Activated T-cell treated with anti-CD3 and anti-CD28 coated beads for 24 hours (primary cell): ENCODE results near the gene LTBP2.

Experiments used
- DNase-seq: peaks from one replicate; pipeline ENCODE4 v3.0.0-alpha.2; 2020; ENCODE audit warnings: low read depth

Gene LTBP2

DNA sequence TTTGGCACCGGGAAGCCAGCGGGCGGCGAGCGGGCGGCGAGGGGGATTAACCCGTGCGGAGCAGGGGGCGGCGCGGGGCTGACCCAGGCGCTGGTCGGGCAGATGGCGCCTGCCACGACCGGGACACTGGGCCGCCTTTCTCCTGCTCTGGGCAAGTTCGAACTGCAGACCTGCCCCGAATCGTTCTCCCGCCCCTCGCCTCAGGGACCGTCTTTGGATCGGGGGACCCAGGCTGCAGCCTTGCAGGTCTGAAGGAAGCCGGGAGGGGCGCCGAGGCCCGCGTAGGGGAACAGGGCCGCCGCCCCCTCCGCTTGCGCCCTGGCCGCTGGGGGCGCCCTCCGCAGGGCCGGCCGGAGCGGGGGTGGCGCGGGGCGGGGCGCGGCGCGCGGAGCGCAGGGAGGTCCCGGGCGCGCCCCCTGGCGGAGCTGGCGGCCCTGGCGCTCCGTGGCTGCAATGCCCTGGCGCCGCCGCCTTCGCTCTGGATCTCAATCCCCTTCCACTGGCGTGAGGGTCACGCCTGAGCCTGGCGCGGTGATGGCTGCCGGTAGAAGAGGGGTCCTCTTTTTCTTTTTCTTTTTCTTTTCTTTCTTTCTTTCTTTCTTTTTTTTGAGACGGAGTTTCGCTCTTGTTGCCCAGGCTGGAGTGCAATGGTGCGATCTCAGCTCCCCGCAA lies 449 bp upstream of the LTBP2 start:
- peak; percentile 70 for DNase-seq

DNA sequence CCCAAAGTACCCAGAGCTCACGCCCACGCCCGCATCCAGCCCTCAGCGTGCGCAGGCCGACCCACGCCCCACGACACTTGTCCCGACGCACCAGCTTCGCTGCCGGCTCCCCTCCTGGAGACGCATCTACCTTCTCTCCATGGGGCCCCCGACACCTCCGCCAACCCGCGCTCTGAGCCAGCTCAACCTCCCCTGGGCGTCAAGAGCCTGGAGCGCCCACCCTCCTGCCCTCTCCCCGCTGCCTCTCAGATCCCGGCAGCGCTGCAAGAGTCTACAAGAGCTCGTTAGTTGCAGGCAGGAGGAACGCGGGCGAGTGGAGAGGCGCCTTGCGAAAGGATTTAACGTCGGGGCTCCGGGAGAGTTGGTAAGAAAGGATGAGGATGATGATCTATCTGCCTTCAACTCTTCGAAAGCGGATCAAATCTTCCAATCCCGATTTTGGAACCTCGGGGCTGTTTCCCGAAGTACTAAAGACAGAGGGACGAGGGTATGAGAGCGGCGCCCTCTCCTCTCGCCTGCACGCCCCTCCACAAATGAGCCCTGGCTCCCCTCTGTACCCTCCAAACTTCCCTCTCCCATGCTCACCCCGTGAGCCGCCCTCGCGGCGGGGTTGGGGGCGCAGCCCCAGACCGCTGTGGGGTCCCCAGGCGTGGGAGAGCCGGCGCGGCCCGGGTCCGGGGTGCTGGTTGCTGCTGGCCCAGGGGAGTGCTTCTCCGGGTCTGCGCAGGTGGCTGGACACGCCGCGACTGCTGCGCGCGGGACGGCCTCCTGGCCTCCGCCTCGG lies 979 bp downstream of the LTBP2 start:
- no peak for DNase-seq

DNA sequence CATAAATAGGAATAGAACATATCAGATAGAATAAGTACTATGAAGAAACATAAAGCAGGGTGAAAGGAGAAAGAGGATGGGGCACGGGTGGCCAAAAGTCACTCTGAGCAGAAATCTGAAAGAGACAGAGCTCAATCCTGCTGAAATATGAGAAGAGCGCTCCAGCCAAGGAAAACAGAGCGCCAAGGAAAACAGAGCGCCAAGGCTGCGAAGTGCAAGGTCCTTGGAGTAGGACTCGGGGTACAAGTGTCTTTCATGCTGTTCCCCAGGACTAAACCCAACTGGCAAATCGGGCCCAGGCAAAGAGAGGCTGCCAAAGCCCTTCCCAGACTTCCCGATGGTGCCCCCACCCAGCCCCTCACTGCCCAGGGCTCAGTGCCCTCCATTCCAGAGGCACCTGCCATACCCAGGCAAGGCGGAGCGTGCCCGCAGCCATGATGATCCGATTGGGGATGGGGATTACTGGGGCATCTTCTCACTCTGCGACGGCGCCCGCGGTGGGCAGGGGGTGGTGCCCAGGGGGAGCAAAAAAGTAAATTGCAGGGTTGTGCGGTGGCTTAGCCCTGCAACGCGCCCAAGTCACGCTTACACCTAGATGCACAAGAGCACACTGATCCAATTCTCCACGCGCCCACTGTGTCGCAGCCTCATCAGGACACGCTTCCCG lies 1.7 kb downstream of the LTBP2 start:
- DNase-seq = no peak

DNA sequence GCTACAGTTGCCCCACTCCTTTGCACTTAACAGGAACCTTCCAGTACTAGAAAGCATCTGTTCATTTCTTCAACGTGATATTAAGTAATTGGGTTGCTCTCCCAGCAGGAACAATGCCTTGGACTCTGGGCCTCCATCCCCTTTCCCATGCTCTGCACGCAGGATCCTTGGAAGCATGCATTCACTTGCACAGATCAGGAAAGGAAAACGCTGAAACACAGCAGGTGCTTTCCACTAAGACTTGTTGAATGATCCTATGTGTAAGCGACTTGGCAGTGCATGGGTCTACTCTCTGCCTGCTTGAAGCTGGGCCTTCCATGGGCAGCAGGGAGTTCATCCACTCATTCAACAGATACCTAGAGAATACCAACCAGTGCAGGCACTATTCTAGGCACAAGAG lies 2.3 kb downstream of the LTBP2 start:
- DNase-seq = no peak

DNA sequence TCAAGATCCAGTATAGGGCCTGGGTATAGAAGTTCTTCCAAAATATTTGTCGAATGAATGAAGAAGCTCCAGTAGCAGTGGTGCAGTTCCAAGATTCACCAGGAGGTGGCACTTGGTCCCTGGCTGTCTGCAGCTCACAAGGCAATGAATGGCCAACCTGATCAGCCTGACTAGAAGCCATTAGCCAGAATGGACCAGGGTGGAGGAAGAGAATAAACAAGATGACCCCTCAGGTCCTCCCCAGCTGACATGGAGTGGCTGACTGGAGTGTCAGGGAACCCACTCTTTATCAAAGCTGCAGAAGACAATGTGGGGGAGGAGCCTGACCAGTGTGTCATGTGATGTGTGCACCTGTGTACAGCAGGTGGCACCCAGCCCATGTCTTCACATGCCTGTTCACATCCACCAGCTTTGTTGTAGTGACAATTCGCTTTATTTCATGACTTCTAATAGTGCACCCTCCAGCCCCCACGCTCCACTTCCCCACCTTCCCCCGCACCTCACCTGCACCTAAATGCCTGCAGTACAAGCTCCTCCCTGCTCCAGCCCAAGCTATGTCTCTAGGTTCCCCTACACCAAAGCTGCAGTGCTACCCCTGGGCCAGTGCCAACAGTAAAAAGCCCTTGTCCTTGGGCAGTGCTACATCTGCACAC lies 3.0 kb downstream of the LTBP2 start:
- DNase-seq = peak; percentile 79

DNA sequence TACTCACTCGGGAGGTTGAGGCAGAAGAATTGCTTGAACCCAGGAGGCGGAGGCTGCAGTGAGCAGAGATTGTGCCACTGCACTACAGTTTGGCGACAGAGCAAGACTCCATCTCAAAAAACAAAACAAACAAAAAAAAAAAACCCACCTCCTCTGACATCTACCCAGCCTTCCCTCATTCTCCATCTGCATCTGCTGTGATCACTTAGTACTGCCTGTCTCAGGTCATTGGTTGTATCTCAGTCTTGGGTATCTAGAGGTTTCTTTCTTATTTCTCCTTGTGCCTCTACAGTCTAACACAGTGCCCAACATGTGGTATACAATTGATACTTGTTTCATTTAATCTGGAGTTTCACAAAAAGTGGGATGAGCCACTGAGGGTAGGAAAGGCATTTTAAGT lies 5.3 kb downstream of the LTBP2 start:
- no peak for DNase-seq

DNA sequence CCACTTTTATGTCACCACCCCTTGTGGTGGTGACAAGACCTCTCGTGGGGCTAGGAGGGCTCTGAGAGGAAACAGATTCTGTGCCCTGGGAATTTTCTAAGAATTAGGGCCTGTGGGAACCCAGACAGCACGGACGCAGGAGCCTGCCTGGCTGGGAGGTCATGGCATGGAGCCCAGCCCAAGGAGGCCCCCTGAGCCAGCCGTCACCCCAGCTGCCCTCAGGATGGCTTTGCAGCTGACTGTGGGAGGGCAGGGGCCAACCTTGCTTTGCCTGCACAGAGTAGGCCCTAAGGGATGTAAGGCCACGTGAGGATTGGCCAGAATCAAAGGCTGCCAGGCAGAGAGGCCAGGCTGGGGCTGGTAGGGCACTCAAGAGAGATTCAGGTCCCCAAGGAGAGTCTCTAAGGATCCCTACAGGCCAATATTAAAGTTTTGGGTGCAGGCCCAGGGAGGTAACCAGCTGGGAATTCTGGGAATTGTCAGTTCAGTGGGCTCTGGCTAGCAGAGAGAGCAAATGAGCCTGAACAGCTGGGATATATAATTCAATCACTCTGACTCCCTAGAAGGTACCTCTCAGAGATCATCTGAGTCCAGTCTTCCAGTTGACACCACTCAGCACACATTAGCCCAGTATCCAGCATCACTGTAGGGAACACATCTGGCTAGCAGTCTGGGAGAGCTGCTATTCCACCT lies 6.4 kb downstream of the LTBP2 start:
- no peak for DNase-seq

DNA sequence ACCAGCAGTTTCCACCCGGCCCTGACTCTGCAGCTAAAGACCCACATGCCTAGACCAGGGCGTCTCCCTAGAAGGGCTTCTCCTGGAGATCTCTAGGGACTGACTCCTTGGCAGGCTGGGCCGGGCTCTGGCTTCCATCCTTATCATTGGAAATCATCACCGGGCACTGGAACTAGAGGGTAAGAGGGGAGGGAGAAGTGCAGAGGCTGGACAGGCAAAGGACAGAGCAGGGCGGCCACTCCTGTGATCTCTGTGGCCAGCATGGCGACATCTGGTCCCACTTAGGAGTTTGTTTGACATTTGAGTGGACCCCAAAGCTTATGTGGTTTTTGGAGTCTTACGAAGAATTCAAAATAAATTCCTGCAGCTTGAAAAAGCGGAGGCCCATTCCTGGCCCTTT lies 7.1 kb downstream of the LTBP2 start:
- no peak for DNase-seq

DNA sequence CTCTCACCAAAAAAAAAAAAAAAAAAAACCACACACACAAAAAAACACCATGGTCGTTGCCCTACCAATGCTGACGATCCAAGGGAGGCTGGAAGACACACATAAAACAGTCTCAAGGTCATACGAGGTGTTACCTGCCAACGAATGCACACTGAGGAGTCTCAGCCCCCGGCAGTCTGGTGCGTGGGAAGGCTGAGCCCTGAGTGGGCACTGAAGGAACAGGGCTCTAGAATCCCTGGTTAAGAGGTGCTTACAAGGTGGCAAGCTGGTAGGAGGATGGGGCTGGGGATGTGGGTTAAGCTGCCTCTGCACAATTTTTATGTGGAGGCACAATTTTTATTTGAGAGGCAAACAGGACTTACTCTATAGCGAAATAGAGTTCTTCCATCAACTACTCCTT lies 7.9 kb downstream of the LTBP2 start:
- DNase-seq = no peak

DNA sequence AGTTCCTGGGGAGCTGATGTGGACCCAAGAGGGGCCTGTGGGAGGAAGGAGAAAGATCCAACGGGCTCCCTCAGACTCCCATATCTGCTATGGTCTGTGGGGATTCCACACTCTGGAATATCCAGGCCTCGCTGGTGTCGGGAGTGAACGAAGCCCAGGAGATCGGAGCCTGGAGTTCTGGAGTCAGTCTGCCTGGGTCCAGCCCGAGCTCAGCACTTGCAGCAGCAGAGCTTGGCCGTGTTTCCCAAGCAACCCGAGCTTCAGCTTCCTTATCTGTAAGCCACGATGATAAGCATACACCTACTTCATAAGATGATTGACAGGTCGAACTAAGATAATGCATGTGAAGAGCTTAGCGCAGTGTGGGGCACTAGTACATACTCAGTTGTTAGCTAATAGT lies 10.1 kb downstream of the LTBP2 start:
- no peak for DNase-seq

DNA sequence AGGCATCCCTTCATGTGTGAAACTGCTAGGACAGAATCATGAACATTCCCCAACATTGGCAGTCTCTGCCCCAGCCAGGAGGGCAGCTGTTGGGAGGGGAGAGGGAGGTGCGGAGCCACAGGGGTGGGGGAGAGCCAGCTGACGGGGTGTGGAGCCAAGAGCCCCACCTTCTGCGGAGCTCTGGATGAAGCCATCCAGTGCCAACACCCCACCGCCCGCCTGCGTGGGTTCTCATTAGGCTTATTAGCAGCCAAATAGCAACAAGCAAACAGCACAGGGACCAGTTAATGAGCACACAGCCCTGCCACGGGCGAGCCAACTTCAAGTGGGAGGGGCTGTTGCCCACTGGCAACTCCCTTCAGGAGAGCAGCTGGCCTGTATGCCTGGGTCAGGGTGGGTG lies 12.1 kb downstream of the LTBP2 start:
- DNase-seq = no peak

DNA sequence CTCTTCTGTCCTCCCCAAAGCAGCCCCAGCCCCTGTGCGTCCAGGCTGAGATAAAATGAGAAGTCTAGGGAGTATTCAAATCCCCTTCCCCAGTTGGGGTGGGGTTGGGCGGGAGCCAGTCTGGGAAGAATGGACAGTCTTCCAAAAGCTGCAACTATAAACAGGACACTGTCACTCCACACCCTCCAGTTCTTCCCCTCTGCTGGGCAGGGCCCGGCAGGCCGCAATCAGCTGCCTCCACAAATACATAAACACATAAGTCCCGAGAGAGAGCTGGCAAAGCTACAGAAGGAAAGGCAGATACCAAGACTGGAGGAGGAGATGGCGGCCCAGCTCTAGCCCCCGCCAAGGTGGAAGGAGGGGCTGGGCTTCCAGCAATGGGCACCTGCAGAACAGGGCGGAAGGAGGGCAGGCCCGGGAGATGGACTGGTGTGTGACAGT lies 12.7 kb downstream of the LTBP2 start:
- no peak for DNase-seq

DNA sequence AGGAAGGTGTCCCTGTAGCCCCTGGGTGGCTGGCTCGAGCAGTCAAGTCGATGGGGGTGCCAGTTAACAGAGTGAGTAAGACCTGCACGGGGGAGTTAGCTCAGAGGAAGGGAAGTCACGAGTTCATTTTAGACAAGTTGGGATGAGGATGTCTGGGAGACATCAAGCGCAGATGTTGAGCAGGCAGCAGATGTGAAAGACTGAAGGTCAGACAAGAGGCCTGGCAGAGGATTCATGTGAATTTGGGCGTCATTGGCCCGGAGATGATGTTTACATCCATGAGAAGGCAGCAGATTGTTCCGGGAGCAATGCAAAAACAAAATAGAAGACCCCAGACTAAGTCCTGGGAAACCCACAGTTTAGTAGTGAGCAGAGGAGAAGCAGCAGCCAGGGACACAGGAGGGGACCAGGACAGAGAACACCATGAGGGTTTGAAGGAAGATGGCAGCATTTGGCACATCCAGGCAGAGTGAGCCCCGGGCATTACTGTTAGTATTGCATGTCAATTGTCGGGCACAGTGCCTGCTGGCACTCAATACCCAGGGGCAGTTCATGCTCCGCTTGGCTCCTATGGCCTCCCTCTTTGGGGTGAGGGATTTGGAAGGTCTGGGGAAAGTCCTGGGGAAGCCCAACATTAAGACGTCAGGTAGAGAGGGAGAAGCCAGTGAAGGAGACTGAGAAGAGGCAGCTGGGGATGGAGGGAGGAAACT lies 15.1 kb downstream of the LTBP2 start:
- DNase-seq = no peak

DNA sequence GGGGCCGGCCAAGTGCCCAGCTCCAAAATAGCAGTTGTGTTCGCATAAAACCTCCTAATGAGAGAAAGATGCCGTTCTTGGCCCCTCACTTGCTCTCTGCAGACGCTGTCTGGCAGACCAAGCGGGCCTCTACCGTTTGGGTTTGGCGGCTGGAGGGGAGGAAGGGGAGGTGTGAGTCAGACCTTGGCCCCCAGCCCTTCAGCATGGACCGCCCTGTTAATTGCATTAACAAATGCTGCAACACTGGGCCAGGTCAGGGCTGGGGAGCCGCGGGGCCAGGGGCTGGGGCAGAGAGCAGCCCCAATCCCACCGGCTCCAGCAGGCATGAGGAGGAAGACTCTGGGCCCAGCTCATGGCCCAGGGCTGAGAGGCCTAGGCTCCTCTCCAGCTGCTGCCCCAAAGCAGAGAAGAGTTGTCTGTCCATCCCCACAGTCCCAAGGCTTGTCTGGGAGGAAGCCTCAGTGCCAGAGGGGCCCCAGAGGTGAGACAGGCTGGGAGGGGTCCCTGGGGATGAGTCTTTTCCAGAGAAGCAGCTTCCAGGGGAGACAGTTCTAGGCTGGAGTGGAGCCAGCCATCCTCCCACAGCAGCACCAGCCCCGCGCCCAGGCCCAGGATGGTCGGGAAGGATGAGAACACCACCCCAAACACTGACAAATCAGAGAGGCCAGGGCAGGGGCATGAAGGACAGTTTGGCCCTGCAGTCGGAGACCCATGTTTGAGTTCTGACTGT lies 16.9 kb downstream of the LTBP2 start:
- no peak for DNase-seq

DNA sequence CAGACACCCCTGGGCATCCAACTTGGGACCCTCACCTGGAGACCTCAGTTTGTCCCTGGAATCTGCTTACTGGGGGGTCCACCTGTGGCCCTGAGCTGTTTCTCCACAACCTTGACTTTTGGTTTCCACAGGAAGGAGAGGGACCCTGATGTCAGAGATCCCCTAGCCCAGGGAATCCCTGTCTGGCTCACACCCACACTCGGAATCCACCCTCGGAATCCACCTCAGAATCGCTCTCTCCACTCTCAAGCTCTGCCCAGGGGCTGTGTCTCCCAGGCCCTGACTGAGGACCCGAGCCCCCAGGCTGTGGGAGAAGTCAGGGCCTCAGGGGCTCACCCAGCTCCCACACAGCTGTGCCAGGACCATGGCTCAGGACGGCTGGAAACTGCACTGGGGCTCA lies 17.4 kb downstream of the LTBP2 start:
- DNase-seq = no peak

DNA sequence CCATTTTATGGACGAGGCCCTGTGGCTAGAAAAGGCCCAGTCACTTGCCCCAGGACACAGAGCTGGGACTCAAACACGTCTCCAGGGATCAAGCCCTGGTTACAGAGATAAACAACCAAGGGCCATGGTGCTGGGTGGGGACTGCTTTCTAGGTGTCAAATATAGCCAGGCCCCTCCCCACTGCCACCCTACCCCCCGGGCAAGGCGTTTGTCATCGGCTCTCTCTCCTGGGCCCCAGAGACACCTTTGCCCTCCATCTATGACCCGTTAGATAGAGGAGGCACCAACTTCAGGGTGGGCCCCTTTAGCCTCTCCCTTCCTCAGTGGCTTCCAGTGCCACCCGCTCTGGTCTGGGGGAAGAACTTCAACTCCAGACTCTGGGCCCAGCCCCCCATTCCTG lies 18.0 kb downstream of the LTBP2 start:
- no peak for DNase-seq

DNA sequence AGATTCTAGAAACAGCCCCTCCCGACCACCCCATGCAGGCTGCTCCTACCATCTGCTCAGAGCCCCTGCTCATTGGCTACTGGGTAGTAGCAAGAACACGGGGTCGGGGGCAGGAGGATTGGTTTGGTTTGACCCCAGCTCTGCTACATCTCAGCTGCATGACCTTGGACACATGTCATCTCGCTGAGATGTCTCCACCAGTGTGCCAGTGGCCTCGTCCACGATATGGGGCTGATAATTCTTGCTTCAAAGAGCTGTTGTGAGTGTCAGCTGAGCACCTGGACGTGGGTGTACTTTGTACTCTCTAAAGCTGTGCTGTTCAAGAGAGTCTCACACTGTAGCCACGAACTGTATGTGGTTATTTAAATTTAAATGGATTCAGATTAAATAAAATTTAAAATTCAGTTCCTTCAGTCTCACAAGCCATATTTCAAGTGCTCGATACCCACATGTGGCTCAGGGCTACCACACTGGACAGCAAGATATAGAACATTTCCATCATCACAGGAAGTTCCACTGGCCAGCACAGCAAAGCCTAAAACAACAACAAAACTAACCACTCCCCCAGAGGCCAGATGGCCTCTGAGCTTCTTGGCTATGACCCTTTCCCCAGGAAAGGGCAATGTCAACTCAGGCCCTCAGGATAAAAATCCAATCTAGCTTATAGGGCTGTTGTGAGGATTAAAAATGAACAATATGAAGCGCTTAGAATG lies 18.6 kb downstream of the LTBP2 start:
- no peak for DNase-seq

DNA sequence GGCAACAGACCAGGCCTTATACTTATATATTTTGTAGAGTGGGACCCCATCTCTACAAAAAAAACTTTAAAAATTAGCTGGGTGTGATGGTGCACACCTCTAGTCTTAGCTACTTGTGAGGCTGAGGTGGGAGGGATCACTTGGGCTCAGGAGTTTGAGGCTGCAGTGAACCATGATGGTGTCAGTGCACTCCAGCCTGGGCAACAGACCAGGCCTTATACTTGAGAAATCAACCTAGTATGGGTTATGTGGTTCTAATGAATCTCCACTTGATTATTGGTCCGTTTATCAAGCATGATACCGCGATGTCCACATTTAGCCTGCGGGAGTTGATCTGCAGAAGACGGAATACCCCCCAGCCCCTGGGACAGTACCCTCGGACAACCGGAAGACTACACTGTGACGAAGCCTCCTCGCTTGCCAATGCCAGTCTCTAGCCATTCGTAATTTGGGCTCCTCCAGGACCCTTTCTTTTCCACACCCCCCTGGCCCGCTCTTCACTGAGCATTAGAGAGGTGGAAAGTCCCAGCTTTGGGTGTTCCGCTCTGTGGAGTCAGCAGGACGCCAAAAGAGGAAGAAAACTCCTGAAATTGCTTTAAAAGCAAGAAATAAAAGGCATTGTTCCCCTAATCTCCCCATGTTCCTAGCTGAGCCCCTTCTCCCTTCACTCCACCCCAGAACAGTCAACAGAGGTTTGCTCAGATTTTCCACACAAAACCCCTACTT lies 19.4 kb downstream of the LTBP2 start:
- DNase-seq = no peak

DNA sequence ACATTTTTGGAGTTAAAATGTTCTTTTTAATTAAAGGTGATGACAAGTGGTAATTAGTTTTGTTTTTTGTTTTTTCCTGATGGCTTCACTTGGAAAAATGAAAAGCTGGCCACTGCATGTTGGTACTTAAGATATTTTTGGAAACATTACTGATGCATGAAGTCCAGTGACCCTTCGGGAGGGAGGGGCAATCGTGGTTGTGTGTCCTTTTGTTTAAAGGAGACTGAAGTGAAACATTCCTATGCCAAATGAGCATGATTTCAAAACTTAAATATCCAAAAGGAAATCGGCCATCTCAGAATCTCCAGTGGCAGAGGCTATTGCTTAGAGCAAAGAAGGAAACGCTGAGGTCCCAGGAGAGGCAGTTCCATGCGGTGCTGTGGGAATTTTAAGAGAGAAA lies 20.1 kb downstream of the LTBP2 start:
- DNase-seq = no peak
